Epidermal melanocyte (primary cell): Measurements from ENCODE around the gene LAMB1.
"Not testable (repeated sequence)": the region's sequence is repeated elsewhere in the genome, so short reads cannot be mapped to it uniquely, and the experiment has no call there.

Experiments
- DNase-seq: peaks from one replicate; pipeline ENCODE4 v3.0.0; 2011; ENCODE audit warnings: low spot score; ENCODE audit not compliant: insufficient read length

The LAMB1 gene

DNA sequence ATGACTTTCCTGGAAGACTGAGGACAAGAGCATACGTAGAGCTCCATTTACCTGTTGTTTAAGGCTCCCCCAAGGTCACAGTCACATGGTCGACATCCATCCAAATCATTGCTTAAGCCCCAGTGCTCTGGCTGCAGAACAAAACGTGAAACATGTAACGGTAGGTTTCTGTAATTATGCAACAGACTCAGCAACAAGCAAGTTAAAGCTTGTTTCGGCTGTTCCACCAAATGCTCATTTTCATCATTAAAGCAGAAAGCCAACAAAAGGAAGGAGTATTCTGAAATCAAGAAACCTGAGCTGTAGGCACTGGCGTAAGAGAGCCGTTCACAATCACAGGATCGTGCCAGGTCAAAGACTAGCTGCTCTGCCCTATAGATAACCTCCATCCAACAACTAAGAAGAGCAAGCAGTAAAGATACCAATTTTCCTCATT lies 30.0 kb downstream of the LAMB1 start:
- no peak for DNase-seq

DNA sequence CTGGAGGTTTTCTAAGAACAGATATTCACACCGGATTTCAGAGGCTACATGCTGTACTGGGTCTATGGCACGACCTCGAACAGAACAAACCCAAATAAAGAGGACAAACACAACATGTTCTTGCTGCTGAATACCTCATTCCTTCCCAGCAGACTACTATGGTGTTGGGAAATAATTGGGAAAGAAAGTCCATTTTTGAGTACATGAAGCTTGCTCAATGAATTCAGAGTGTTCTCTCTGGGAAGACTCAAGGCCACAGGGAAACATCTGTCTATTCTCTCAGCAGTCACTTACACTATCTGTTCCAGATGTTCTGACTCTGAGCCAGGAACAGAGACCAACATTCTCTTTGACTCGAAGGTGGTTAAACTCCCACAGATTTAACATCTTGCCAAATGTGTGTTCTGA lies 30.9 kb downstream of the LAMB1 start:
- no peak for DNase-seq

DNA sequence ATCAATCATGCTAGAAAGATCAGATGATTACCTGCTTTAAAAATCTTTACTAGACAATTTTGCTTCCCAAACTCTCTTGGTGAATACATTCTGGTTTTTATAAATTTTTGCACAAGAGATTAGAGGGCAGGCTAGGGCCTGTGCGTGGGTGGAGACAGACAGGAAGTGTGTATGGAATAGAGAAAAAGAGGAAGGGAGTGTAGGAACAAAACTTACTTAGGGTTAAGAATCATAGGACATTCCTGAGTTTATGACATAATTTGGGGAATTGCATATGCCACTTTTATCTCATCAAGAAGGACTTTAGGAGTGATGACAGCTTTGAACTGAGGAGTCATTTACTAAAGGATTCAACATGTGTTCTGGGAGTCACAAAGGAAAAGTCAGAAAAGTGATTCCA lies 31.3 kb downstream of the LAMB1 start:
- no peak for DNase-seq

DNA sequence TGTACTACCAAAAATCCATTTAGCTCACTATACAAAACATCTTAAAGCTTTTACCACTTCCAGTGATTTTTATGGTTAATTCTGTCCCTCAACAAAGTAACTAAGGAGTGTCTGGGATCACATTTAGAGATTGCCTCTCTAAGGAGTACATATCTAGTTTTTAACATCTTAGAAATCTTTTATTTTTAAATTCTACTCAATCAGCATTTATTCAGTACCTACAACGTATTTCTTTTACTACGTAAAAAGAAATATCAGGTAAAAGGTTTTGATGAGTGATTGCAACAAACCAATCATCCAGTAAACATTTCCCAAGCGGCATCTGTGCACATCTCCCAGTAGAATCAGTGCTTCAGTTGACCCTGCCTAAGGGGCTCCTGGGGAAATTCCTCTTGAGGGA lies 31.9 kb downstream of the LAMB1 start:
- DNase-seq: no peak

GRCh38 chr7:107969856-107970255 lies 33.1 kb downstream of the LAMB1 start:
- no peak for DNase-seq

GRCh38 chr7:107968449-107968848 lies 34.5 kb downstream of the LAMB1 start:
- no peak for DNase-seq

- DNase-seq: no peak
These were observed 35.5 kb downstream of the LAMB1 start for GRCh38 chr7:107967420-107967819.

- DNase-seq: no peak
These were observed 36.2 kb downstream of the LAMB1 start for GRCh38 chr7:107966711-107967110.

DNA sequence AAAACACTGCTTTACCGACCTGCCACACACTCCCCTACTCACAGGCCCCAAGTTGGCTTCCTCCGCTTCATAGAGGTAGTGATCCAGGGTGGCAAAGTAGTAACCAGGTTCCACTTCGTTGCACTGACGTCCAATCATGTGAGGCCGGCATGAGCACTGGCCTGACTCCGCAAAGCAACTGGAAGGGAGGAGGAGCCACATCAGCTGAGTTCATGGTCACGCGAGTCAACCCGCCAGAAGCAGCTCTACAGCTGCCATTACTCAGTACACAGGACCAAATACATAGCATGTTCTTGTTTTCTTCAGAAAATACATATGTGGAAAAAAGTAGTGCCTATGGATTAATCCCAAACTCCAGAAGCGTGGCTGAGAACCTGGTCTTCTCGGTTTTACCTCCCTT lies 38.5 kb downstream of the LAMB1 start:
- no peak for DNase-seq

GRCh38 chr7:107962817-107963216 lies 40.1 kb downstream of the LAMB1 start:
- no peak for DNase-seq

DNA sequence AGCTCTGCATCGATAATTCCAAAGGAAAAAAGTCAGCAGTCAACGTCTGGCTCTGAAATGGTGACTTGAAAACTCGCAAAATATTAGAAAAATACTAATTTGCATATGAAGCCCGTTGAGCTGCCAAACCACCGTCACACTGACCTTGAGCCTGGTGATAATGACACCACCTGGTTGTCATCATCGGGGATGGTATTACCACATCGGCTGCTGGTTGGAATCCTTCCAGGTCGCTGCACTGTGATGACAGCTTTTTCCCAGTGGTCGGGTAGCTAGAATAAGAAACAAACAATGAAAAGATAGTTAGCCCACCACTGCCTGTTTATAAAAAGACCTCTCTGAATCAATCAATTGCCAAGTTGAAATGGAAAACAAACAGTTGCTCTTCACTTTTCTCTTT lies 41.6 kb downstream of the LAMB1 start:
- DNase-seq: no peak

GRCh38 chr7:107960272-107960671 lies 42.7 kb downstream of the LAMB1 start:
- DNase-seq: no peak

DNA sequence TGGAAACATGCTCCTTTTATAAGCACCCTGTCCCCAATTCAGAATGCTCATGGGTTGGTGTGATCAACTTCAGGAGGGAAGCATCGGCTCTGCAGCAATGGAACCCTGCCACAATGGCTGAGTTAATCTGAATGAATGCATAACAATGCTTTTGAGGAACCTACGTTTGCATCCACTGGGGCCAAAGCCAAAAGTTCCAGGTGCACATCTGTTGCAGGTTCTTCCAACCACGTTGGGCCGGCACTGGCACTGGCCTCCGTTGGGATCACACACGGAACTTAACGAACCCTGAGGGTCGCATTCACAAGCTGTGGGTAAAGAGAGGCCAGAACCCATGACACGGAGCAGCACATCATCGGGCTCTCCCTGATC lies 43.4 kb downstream of the LAMB1 start:
- no peak for DNase-seq

- no peak for DNase-seq
These were observed 44.0 kb downstream of the LAMB1 start for GRCh38 chr7:107958764-107959526.

DNA sequence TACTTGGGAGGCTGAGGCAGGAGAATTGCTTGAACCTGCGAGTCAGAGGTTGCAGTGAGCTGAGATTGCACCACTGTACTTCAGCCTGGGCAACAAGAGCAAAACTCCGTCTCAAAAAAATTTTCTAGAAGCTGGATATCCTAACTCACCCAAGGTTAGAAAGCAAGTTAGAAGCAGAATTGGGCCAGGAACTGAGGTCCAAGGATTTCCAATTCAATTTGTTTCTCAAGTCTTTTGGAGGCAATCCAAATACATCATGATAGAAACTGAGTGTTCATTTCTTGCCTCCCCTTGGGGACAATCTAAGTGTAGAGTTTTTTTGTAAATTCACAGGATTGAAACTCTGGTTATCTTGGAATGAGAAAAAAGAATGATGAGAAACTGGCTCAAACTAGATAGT lies 45.5 kb downstream of the LAMB1 start:
- no peak for DNase-seq

DNA sequence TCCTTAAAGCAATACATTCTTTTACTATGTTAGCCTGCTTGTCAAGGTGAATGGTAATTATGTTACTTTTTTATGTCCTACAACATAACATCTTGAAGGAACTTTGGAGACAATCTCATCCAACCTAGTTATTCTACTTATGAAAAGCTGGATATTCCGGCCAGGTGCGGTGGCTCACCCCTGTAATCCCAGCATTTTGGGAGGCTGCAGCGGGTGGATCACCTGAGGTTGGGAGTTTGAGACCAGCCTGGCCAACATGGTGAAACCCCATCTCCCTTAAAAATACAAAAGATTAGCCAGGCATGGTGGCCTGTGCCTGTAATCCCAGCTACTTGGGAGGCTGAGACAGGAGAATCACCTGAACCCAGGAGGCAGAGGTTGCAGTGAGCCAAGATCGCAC lies 46.0 kb downstream of the LAMB1 start:
- DNase-seq: not testable (repeated sequence)

DNA sequence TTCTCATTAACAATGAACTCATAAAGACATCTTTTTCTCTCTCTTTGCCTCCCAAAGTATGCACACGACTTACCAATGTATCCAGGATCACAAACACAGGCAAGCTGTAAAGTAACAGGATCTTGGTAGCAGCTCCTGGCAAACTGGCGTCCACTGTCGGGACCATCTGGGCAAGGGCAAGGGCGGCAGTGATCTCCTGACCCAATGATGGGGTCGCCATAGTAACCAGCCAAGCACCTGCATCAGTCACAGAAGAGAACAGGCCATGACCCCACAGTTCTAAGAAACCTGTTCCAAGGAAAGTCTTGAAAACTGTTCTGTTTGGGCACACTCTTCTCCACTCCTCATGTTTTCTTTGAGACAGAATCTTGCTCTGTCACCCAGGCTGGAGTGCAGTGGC lies 47.6 kb downstream of the LAMB1 start:
- DNase-seq: no peak

DNA sequence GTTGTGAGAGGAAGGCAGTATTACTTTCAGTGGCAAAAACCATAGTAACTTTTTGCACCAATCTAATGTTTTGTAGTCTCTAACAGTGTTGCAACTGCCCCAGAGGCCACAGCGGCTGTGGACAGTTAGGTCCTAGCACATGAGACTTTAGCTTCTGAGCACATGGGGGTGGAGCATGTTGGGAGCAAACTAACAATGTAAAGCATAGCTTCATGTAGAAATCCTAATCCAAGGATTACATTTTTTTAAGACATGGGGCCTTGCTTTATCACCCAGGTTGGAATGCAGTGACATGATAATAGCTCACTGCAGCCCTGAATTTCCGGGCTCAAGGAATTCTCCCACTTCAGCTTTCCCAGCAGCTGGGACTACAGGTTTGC lies 49.0 kb downstream of the LAMB1 start:
- no peak for DNase-seq

DNA sequence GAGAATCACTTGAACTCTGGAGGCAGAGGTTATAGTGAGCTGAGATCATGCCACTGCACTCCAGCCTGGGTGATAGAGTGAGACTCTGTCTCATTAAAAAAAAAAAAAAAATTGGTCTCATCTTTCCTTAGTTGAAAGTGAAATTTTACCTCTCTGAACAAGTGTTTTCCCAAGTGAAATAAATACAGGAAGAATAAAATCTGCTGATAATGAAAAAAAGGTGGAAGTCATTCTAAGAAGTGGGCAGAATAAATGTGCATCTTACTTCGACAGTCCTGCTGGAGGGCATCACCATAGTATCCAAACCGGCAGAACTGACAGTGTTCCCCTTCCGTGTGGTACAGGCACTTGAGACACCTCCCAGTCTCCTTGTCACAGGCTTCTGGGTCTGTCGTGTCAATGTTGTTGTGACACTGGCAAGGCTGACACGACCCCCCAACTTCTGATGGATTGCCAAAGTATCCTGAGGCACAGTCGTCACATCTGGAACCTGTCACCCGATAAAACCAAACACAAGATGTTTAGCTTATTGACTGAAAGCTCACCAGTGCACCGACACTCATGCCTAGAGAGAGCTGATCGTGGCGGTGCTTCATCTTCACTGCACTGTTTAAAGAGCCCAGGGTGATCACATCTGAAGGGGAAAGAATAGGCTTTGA lies 49.6 kb downstream of the LAMB1 start:
- DNase-seq: no peak

DNA sequence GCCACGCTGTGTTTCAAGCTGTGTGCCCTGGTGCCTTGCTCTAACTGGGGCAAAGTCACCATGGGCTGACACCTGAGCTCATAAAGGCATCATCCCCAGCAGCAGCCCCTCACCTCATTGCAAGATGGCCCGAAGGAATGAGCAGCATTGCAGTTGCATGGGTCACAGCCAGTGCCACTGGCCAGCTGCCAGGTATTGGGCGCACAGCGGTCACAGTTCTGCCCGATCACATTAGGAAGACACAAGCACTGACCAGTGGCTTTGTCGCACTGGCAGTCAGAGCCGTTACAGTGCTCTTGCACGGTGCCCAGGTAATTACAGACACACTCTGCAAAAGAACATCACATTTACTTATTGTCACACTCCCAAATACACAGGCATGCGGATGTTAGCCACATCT lies 51.1 kb downstream of the LAMB1 start:
- no peak for DNase-seq

DNA sequence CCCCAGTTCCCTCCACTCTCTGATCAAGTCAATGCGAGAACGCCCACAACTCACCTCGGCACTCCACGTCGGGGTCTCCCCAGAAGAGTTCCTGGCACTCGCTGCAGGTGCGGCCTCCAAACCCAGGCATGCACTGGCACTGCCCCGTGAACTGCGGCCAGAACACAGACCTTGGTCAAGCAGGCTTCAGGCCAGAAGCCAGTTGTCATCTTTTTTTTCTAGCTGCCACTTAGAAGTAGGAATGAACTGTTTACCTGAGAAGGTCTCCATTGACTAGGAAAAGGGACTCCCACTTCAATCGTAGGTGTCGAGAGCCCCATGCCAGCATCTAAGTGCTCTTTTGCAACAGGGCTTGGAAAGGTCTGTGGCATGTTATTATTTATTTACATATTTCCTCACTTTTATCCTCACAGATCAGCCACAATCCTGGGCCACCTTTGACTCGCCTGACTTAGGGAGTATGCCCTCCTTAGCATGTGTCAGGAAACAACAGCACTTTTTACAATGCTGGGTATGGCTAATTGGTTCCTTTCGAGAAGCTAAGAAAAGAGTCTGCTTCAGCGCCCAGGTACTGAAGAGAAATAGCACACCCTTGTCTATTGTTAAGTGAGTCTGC lies 51.7 kb downstream of the LAMB1 start:
- DNase-seq: no peak

DNA sequence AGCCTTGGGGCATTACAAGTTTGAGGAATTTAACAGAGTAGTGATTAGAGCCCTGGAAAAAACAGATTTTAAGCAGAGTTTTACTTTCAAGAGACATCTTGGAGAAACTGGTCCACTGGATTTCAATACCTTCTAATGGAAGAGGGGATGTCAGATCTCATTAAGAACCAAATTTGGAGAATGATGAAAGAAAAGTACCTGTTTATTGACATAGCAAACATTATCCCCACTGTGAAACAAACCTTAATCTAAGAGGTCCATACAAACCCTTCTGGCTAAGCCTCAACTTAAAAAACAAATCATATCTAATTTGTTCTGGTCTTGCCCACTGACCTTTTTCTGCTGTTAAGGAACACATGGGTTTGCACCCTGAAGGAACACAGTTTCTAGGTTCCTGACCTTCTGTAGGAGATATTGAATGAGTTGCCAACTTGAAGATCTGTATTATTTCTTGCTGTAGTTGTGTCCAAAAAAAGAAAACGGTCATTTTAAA lies 53.5 kb downstream of the LAMB1 start:
- DNase-seq: no peak
